ENCODE measurements around the gene CEL.
"Not testable (repeated sequence)": the region's sequence is repeated elsewhere in the genome, so short reads cannot be mapped to it uniquely, and the experiment has no call there.

CEL gene

DNA sequence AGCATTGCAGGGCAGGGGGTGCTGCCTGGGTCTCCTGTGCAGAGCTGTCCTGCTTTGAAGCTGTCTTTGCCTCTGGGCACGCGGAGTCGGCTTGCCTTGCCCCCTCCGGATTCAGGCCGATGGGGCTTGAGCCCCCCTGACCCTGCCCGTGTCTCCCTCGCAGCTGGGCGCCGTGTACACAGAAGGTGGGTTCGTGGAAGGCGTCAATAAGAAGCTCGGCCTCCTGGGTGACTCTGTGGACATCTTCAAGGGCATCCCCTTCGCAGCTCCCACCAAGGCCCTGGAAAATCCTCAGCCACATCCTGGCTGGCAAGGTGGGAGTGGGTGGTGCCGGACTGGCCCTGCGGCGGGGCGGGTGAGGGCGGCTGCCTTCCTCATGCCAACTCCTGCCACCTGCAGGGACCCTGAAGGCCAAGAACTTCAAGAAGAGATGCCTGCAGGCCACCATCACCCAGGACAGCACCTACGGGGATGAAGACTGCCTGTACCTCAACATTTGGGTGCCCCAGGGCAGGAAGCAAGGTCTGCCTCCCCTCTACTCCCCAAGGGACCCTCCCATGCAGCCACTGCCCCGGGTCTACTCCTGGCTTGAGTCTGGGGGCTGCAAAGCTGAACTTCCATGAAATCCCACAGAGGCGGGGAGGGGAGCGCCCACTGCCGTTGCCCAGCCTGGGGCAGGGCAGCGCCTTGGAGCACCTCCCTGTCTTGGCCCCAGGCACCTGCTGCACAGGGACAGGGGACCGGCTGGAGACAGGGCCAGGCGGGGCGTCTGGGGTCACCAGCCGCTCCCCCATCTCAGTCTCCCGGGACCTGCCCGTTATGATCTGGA is 2.7 kb downstream of the CEL start:
- DNase-seq (ENCODE audit: low read depth) = no peak

DNA sequence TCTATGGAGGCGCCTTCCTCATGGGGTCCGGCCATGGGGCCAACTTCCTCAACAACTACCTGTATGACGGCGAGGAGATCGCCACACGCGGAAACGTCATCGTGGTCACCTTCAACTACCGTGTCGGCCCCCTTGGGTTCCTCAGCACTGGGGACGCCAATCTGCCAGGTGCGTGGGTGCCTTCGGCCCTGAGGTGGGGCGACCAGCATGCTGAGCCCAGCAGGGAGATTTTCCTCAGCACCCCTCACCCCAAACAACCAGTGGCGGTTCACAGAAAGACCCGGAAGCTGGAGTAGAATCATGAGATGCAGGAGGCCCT is 3.2 kb downstream of the CEL start:
- DNase-seq (ENCODE audit: low read depth) = no peak

DNA sequence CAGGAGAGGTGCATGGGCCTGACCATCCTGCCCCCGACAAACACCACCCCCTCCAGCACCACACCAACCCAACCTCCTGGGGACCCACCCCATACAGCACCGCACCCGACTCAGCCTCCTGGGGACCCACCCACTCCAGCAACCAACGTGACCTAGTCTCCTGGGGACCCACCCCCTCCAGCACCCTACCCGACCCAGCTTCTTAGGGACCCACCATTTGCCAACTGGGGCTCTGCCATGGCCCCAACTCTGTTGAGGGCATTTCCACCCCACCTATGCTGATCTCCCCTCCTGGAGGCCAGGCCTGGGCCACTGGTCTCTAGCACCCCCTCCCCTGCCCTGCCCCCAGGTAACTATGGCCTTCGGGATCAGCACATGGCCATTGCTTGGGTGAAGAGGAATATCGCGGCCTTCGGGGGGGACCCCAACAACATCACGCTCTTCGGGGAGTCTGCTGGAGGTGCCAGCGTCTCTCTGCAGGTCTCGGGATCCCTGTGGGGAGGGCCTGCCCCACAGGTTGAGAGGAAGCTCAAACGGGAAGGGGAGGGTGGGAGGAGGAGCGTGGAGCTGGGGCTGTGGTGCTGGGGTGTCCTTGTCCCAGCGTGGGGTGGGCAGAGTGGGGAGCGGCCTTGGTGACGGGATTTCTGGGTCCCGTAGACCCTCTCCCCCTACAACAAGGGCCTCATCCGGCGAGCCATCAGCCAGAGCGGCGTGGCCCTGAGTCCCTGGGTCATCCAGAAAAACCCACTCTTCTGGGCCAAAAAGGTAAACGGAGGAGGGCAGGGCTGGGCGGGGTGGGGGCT is 4.6 kb downstream of the CEL start:
- DNase-seq (ENCODE audit: low read depth) = no peak

DNA sequence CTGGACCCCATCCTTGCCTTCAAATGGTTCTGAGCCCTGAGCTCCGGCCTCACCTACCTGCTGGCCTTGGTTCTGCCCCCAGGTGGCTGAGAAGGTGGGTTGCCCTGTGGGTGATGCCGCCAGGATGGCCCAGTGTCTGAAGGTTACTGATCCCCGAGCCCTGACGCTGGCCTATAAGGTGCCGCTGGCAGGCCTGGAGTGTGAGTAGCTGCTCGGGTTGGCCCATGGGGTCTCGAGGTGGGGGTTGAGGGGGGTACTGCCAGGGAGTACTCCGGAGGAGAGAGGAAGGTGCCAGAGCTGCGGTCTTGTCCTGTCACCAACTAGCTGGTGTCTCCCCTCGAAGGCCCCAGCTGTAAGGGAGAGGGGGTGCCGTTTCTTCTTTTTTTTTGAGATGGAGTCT is 5.2 kb downstream of the CEL start:
- DNase-seq (ENCODE audit: low read depth) = no peak

DNA sequence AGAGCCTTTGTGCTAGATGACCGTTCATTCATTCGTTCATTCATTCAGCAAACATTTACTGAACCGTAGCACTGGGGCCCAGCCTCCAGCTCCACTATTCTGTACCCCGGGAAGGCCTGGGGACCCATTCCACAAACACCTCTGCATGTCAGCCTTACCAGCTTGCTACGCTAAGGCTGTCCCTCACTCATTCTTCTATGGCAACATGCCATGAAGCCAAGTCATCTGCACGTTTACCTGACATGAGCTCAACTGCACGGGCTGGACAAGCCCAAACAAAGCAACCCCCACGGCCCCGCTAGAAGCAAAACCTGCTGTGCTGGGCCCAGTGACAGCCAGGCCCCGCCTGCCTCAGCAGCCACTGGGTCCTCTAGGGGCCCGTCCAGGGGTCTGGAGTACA is 6.0 kb downstream of the CEL start:
- DNase-seq (ENCODE audit: low read depth) = no peak

GRCh38 chr9:133068431-133068830 is 6.7 kb downstream of the CEL start:
- not testable (repeated sequence) for DNase-seq (ENCODE audit: low read depth)

- DNase-seq (ENCODE audit: low read depth) = not testable (repeated sequence)
Measured at GRCh38 chr9:133070500-133070961, 8.8 kb downstream of the CEL start.

- not testable (repeated sequence) for DNase-seq (ENCODE audit: low read depth)
Measured at GRCh38 chr9:133070985-133071384, 9.2 kb downstream of the CEL start.

GRCh38 chr9:133071484-133072150 is 9.8 kb downstream of the CEL start:
- no peak for DNase-seq (ENCODE audit: low read depth)

- not testable (repeated sequence) for DNase-seq (ENCODE audit: low read depth)
Measured at GRCh38 chr9:133072210-133072609, 10.4 kb downstream of the CEL start.

- no peak for DNase-seq (ENCODE audit: low read depth)
Measured at GRCh38 chr9:133073086-133074014, 11.6 kb downstream of the CEL start.

- DNase-seq (ENCODE audit: low read depth) = no peak
Measured at GRCh38 chr9:133074111-133074651, 12.4 kb downstream of the CEL start.

- DNase-seq (ENCODE audit: low read depth) = no peak
Measured at GRCh38 chr9:133075925-133076630, 14.3 kb downstream of the CEL start.

- no peak for DNase-seq (ENCODE audit: low read depth)
Measured at GRCh38 chr9:133076691-133077090, 14.9 kb downstream of the CEL start.

DNA sequence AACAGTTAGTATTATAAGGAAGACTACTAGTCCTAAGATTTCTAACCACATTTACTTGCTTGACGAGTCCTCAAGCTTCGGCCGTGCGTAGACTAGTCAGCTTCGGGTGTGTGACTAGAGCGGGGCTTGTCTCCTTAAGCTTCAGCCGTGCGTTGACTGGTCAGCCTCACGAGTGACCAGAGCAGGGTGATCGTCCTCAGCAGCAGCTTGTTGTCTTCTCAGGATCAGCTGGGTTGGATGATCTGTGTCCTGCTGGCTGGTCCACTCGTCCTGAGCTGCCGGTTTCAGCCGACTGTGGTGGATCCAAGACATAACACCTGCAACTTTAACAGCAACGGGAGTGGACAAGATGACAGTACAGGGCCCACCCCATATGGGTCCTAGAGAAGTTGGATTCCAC is 16.7 kb downstream of the CEL start:
- DNase-seq (ENCODE audit: low read depth) = no peak

DNA sequence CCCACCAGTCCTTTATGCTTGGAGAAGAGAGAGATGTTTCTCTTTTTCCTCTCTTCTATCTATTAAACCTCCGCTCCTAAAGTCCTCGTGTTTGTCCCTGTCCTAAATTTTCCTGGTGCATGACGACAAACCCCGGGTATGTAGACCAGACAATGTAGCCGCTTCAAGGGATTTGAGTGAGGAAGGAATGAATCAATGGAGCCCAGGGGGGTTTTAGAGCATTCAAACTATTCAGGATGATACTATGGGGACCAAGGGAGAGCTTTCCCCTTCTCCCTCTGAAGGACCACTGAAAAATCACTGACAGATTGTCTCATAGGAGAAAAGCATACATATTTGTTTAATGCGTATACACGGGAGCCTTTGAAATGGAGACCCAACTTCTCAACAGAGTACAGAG is 18.4 kb downstream of the CEL start:
- no peak for DNase-seq (ENCODE audit: low read depth)

DNA sequence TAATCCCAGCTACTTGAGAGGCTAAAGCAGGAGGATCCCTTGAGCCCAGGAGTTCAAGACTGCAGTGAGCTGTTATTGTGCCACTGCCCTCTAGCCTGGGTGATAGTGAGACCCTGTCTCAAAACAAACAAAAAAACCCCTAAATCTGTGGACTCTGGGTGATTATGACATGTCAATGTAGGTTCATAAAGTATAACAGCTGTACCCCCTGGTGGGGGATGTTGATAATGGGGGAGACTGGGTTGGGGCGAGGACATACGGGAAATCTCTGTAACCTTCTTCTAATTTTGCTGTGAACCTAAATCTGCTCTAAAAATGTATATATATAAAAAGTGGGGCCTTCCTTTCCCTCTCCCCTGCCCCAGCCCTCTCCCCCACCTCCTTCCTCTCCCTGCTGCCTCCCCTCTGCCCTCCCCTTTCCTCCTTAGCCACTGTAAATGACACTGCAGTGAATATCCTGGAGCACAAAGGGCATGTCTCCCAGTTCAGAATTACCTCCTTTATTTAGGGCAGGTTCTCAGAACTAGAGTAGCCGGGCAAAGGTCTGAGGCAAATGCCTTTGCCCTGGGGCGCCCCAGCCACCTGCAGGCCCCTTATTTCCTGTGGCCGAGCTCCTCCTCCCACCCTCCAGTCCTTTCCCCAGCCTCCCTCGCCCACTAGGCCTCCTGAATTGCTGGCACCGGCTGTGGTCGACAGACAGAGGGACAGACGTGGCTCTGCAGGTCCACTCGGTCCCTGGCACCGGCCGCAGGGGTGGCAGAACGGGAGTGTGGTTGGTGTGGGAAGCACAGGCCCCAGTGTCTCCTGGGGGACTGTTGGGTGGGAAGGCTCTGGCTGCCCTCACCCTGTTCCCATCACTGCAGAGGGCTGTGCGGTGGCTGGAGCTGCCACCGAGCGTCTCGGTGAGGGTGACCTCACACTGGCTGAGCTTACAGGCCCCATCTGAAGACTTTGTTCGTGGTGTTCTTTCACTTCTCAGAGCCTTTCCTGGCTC is 19.3 kb downstream of the CEL start:
- DNase-seq (ENCODE audit: low read depth) = not testable (repeated sequence)

- DNase-seq (ENCODE audit: low read depth) = not testable (repeated sequence)
Measured at GRCh38 chr9:133081957-133082644, 20.3 kb downstream of the CEL start.

- DNase-seq (ENCODE audit: low read depth) = not testable (repeated sequence)
Measured at GRCh38 chr9:133083688-133084087, 21.9 kb downstream of the CEL start.

Data from activated T-cell treated with anti-CD3 and anti-CD28 coated beads for 24 hours (primary cell).